Gastroesophageal sphincter (tissue), 4 donors: ENCODE data around the gene DNAH11. TPM values are rescaled to one million over a fixed set of nuclear protein-coding genes. Genes with fewer than 3 reads are reported as not detected.

Source experiments
- ATAC-seq: fragments of 150-250 bp; one replicate; pipeline ENCODE4 v1.9.1; 2016; ENCODE audit warnings: mild to moderate bottlenecking, moderate library complexity
- H3K27ac ChIP-seq, 4 donors: fragments of 200-600 bp; sonication (generic) in 3 of 4; 1 replicate in 3 of 4; 2 replicates in 1 of 4; pipeline ENCODE4 v1.5.1; 2016 to 2019
- H3K27me3 ChIP-seq: fragments of 200-600 bp; sonication (generic); one replicate; pipeline ENCODE4 v1.5.1; 2019
- H3K36me3 ChIP-seq, 2 donors: fragments of 200-600 bp; sonication (generic); one replicate each; pipeline ENCODE4 v1.5.1; 2019; ENCODE audit warnings: control low read depth in 1 of 2
- H3K4me1 ChIP-seq, 3 donors: fragments of 200-600 bp; sonication (generic); 1 replicate in 2 of 3; 2 replicates in 1 of 3; pipeline ENCODE4 v1.5.1; 2016 to 2019; ENCODE audit warnings: control low read depth in 2 of 3
- H3K4me3 ChIP-seq, 2 donors: fragments of 200-600 bp; sonication (generic); one replicate each; pipeline ENCODE4 v1.5.1; 2019; ENCODE audit warnings: mild to moderate bottlenecking in 1 of 2, moderate library complexity in 1 of 2
- H3K9me3 ChIP-seq, 3 donors: fragments of 200-600 bp; sonication (generic); one replicate each; pipeline ENCODE4 v1.5.1; 2017 to 2019; ENCODE audit warnings: control low read depth in 2 of 3
- EP300 ChIP-seq: sonication (generic); formaldehyde crosslinking; IDR thresholded peaks from one replicate; pipeline ENCODE4 v1.6.1; 2017; ENCODE audit warnings: antibody characterized with exemption, mild to moderate bottlenecking
- POLR2A ChIP-seq, 2 donors: fragments of 450-650 bp; IDR thresholded peaks; one replicate each; pipeline ENCODE4 v1.6.1; 2017; ENCODE audit warnings: antibody characterized with exemption in 2 of 2, mild to moderate bottlenecking in 2 of 2, moderate library complexity in 1 of 2
- POLR2AphosphoS5 ChIP-seq: sonication (generic); formaldehyde crosslinking; IDR thresholded peaks from one replicate; pipeline ENCODE4 v1.6.1; 2017; ENCODE audit warnings: antibody characterized with exemption
- WGBS, 2 donors: methylation state at CpG; one replicate each; pipeline ENCODE4 v1.1.5; 2018; ENCODE audit warnings: low coverage in 1 of 2; 5-methylcytosine and 5-hydroxymethylcytosine counted together
- total RNA-seq, 4 donors: library from RNA; depleted of rRNA; stranded (reverse); fragments of >200 nt; gene quantifications; one replicate each; pipeline ENCODE4 v1.1.0, GENCODE V29; 2016
- TF ChIP-seq, protein P1 (sequence below), 4 experiments: fragments of 200-600 bp in 2 of 4; fragments of 450-650 bp in 2 of 4; sonication (generic) in 1 of 4; IDR thresholded peaks; one replicate each; pipeline ENCODE4 v1.5.1; 2017 to 2019; ENCODE audit warnings: antibody characterized with exemption in 4 of 4, mild to moderate bottlenecking in 2 of 4, moderate library complexity in 2 of 4

DNAH11 gene
- total RNA-seq, 4 donors from 2014 or later, result 6.9 to 31.8 (median 10.4) TPM

- H3K36me3 ChIP-seq, result peaks cover 0 to 11% of the 10 kb centered on the region in 2 donors
- 70 to 73% methylated on average over 2 to 4 of the region's 4 CpGs for WGBS, 2 donors
- H3K27me3 ChIP-seq, result no peaks in the 10 kb centered on the region
- H3K27ac ChIP-seq, result no peak overlapping the region
- ATAC-seq, result no peak
- H3K9me3 ChIP-seq, result peaks cover 0 to 9% (median 0%) of the 10 kb centered on the region in 3 donors
- TF ChIP-seq, protein P1, sequence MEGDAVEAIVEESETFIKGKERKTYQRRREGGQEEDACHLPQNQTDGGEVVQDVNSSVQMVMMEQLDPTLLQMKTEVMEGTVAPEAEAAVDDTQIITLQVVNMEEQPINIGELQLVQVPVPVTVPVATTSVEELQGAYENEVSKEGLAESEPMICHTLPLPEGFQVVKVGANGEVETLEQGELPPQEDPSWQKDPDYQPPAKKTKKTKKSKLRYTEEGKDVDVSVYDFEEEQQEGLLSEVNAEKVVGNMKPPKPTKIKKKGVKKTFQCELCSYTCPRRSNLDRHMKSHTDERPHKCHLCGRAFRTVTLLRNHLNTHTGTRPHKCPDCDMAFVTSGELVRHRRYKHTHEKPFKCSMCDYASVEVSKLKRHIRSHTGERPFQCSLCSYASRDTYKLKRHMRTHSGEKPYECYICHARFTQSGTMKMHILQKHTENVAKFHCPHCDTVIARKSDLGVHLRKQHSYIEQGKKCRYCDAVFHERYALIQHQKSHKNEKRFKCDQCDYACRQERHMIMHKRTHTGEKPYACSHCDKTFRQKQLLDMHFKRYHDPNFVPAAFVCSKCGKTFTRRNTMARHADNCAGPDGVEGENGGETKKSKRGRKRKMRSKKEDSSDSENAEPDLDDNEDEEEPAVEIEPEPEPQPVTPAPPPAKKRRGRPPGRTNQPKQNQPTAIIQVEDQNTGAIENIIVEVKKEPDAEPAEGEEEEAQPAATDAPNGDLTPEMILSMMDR (IDR thresholded peaks at IDR 0.05), result no peak
- TF ChIP-seq POLR2AphosphoS5, result no peak
- H3K4me1 ChIP-seq, result peaks cover 0 to 2% (median 0%) of the 10 kb centered on the region in 3 donors
- H3K4me3 ChIP-seq, result no peak overlapping the region
Observed at GRCh38 chr7:21587139-21587784, 44.4 kb downstream of the DNAH11 start.

DNA sequence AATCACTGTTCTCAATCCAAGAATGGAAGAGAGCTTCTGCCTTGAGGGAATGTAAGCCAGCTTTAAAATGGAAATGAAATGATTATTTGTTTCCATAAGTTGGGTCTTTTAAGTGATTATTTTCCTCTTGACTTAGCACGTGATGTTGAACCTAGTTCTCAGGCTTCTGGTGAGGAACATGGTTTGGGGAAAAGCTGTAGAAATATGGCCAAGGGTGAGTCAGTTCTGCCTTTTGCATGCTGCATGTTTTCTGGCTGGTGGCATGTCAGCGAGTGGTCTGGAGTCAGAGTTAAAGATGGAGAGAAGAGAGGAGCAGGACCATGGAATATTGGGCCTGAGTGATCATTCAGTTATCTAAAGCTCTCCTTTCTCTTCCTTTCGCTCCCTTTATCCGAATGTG lies 54.0 kb downstream of the DNAH11 start:
- Histone ChIP-seq H3K27ac (no peak overlapping the region), H3K9me3 (no peaks in the 10 kb centered on the region), H3K27me3 (no peaks in the 10 kb centered on the region), H3K36me3 (peaks cover 0 to 3% of the 10 kb centered on the region in 2 donors), H3K4me1 (no peaks in the 10 kb centered on the region), H3K4me3 (no peak overlapping the region)
- no peak for ATAC-seq
- no peak for TF ChIP-seq POLR2AphosphoS5
- TF ChIP-seq POLR2A (IDR thresholded peaks at IDR 0.05), result no peak
- TF ChIP-seq, protein P1 (IDR thresholded peaks at IDR 0.05), result no peak
- no peak for TF ChIP-seq EP300
- 50 to 85% methylated on average over 1 to 3 of the region's 4 CpGs for WGBS, 2 donors

DNA sequence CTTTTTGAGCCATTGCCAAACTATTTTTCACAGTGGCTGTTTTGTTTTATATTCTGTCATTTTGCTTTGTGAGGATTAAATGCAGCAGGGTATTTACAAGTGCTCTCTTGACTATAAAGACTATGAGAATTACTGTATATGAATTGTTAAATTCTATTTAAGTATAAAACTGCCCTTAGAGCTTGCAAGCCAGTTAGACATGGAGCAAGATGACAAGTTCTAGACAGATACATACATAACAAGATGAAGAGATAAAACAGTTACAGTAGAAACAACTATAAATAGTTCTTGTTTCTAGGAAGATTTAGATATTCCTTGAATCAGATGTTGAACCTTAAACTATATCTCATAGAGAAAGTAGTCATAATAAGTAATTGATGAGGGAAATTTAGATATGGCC lies 60.6 kb downstream of the DNAH11 start:
- no peak for TF ChIP-seq POLR2A (IDR thresholded peaks at IDR 0.05)
- TF ChIP-seq, protein P1 (IDR thresholded peaks at IDR 0.05), result no peak
- H3K27me3 ChIP-seq, result no peaks in the 10 kb centered on the region
- ATAC-seq, result no peak
- no peaks in the 10 kb centered on the region for H3K9me3 ChIP-seq
- peaks cover 0 to 13% (median 0%) of the 10 kb centered on the region in 3 donors for H3K4me1 ChIP-seq
- peak overlapping the region in 2 of 4 donors; percentile 51 to 66 for H3K27ac ChIP-seq
- no peak overlapping the region for H3K4me3 ChIP-seq
- H3K36me3 ChIP-seq, result no peaks in the 10 kb centered on the region

GRCh38 chr7:21603972-21604749 lies 61.3 kb downstream of the DNAH11 start:
- TF ChIP-seq POLR2AphosphoS5, result no peak
- TF ChIP-seq EP300, result no peak
- TF ChIP-seq POLR2A (IDR thresholded peaks at IDR 0.05), result no peak
- TF ChIP-seq, protein P1 (IDR thresholded peaks at IDR 0.05), result no peak
- H3K9me3 ChIP-seq, result no peaks in the 10 kb centered on the region
- ATAC-seq, result no peak
- WGBS, 2 donors, result 64 to 74% methylated on average over 5 of the region's 5 CpGs
- no peaks in the 10 kb centered on the region for H3K36me3 ChIP-seq
- H3K27me3 ChIP-seq, result no peaks in the 10 kb centered on the region
- peaks cover 0 to 13% (median 0%) of the 10 kb centered on the region in 3 donors for H3K4me1 ChIP-seq
- peak overlapping the region in 2 of 4 donors; percentile 51 to 66 for H3K27ac ChIP-seq
- H3K4me3 ChIP-seq, result no peak overlapping the region
